LNCAP (cell line): ENCODE measurements around the gene CCDC40.

Experiments used
- CTCF ChIP-seq: fragments of 450-650 bp; IDR thresholded peaks from 2 replicates; pipeline ENCODE4 v1.5.1; 2017; ENCODE audit warnings: mild to moderate bottlenecking

The CCDC40 gene

GRCh38 chr17:80035687-80035936 lies 830 bp upstream of the CCDC40 start, which contains the start of gene TBC1D16:
Gene TBC1D16 (minus strand): TSS chr17:80035872. CDS start chr17:80013547, 22,325 bp downstream.
- no peak for TF ChIP-seq CTCF

- no peak for TF ChIP-seq CTCF
Observed at GRCh38 chr17:80036715-80037477, 454 bp downstream of the CCDC40 start.

DNA sequence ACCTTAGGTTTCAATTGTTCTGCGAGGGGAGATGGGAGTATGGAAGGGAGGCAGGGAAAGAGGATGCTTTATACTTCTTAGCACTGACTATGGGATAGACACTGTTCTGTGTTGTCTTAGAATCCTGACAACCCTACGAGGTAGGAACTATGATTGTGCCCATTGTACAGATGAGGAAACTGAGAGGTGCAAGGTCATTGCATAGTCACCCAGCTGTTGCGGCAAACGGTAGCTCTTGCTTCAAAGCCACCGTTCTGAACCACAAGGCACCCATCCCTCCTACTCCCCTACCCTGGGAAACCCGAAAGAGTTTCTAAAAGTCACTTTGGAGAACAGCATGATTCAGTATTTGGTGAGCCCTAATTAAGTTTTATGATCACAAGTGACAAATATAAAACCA lies 7.5 kb downstream of the CCDC40 start:
- TF ChIP-seq CTCF, result no peak

- no peak for TF ChIP-seq CTCF
Observed at GRCh38 chr17:80045703-80046102, 9.3 kb downstream of the CCDC40 start.

- TF ChIP-seq CTCF, result no peak
Observed at GRCh38 chr17:80047176-80047575, 10.7 kb downstream of the CCDC40 start.

- no peak for TF ChIP-seq CTCF
Observed at GRCh38 chr17:80049986-80050385, 13.5 kb downstream of the CCDC40 start.

DNA sequence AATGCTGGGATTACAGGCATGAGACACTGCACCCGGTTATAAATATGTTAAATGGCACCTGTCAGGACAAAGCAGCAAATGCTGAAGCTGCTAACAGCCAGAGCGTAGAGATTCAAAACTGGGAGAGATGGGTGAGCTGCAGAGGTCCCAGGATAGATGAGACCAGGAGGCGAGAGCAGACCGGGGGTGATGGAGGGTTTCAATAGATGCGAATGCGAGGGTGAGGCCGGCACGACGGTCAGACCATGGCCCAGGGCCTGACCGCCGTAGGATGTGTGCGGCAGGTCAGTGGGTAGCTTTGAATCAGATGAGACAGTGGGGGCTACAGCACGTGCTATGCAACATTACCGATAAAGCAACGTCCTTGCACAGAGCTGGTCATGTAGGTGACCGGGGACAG lies 14.3 kb downstream of the CCDC40 start:
- TF ChIP-seq CTCF, result no peak

DNA sequence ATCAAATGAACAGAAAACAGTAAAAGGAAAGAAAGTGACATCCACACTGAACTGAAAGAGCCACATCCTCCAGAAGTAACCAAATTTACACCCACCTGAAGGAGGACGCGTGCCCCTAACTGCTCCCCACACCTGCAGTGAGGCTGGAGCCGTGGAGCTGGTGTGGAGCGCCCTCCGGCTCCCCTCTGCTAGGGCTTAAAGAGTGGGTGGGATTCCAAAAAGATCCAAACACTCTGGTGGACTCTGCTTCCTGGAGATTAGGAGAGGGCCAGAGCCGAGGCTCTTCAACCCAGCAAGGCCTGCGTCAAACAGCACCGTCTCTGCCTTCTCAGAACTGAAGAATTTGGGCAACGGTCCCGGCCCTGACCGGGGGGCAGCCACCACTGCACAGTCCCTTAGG lies 15.2 kb downstream of the CCDC40 start:
- TF ChIP-seq CTCF, result no peak
